ENCODE results near the gene EFCAB8.
A peak's percentile ranks its signal among the peaks of the same experiment; 100 is the strongest.
"Not testable (repeated sequence)": the region's sequence is repeated elsewhere in the genome, so short reads cannot be mapped to it uniquely, and the experiment has no call there.

The EFCAB8 gene

DNA sequence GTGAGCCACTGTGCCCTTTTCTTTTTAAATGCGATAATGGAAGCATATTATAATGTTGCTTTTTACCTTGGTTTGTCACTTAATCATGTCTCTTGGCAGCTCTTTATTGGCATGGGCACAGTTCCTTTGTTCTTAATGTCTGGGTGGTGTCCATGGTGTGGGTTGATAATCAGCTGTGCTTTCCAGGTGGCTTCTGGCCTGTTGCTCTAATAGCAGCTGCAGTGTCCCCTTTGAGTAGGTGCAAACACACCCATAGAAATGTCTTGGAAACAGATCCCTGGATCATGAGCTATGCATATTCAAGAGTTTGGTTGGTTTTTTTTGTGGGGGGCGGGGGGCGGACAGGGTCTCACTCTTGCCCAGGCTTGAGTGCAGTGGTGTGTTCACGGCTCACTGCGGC is 29.9 kb downstream of the EFCAB8 start:
- no peak for DNase-seq
- TF ChIP-seq GATA1 (IDR thresholded peaks at IDR 0.05; ENCODE audit: low read depth, low read length) (no peak), POLR2A (IDR thresholded peaks at IDR 0.05; ENCODE audit: low read length) (no peak)

DNA sequence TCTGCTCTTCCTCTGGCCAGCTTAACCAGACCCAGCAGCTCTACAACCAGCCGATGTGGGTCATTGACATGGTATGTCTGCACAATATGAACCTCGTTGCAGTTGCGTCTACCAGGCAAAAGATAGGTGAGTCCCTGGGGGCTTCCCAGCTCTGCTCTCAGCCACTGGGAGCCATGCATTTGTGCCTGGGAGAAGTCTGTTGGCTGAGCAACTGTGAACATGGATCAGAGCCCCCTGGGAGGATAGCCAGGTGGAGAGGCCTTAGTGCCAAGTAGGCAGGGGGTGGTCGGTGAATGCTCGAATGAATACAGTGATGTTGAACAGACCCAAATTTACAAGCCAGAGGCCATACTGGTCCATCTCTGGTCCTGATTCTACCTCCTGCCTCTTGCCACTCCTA is 30.6 kb downstream of the EFCAB8 start:
- no peak for DNase-seq
- TF ChIP-seq GATA1 (IDR thresholded peaks at IDR 0.05; ENCODE audit: low read depth, low read length) (no peak), POLR2A (IDR thresholded peaks at IDR 0.05; ENCODE audit: low read length) (no peak)

DNA sequence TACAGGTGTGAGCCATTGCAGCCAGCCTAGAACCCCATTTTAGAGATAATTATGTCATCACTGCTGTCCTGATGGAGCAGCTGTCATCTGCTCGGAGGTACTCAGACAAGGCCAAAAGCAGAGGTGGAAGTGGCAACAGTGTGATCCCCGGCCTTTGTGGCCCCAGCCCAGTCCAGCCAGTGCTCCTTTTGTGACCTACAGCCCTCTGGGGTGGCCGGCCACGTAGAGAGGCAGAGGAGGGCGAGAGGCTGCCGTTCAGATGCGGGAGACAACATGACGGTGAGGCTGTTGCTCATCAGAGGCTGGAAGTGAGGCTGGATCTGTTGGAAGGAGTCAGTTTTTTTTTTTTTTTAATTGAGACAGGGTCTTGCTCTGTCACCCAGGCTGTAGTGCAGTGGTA is 32.8 kb downstream of the EFCAB8 start:
- DNase-seq = no peak
- TF ChIP-seq POLR2A (IDR thresholded peaks at IDR 0.05; ENCODE audit: low read length) (no peak), GATA1 (IDR thresholded peaks at IDR 0.05; ENCODE audit: low read depth, low read length) (no peak)

DNA sequence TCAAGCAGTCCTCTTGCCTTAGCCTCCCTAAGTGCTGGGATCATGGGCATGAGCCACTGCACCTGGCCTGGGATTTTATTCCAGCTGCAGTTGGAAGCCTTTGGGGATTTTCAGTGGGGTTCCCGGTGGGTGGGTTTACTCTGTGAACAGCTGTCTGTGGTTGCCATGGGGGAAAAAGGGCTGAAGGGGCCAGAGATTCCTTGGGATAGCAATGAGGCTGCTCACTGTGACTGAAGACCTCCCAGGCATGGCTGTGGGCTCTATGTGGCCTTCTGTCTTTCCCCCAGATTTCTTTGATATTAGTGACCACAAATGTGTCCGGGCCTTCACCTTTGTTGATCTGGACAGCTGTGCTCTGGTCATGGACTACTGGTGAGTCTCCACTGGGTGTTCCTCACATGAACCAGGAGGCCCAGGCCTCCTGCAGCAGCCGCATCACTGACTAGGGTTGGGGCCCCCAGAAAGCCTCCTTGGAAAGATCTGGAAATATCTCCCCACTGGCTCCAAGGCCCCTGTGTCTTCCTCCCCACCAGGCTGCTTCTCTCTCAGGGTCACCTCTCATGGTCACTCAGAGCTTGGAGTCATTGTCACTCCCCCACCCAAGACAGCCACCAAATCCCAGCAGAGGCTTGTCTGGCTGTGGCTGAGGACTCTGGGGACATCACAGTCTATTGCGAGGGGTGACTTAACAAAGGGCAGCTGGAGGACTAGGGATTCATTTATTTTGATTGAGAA is 33.4 kb downstream of the EFCAB8 start:
- no peak for DNase-seq
- TF ChIP-seq POLR2A (IDR thresholded peaks at IDR 0.05; ENCODE audit: low read length) (no peak), GATA1 (IDR thresholded peaks at IDR 0.05; ENCODE audit: low read depth, low read length) (no peak)

DNA sequence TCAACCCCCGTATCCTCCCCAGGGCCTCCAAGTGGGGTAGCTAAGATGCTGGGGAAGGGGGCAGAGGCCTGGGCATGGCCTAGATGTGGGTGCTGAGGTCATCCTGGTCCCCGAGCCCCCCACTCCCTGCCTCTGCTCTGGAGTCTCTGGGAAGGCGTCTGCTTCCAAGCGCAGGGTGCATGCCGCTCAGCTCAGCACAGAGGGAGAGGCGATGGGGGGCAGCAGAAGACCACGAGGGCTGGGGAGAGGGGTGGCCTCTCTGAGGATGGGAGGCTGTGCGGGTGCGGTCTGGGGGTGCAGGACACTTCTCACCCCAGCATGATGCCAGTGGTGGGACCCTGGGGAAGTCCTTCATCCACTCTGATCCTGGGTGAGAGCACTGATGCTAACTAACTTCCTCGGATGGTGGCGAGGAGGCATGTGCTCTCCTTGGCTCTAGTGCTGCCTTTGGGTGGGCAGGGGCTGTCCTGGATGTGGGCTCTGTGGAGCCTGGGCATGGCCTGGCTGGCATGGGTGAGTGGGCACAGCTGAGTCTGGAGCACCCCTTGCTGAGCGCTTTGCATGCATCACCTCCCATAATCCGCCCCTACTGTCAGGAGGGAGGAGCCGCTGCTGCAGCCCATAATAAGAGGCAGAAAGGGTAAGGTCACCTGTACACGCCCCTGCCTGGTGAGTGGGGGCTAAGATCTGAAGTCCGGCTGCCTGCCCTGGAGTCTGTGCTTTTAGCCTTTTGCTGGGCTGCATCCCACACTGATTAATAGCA is 34.7 kb downstream of the EFCAB8 start:
- no peak for TF ChIP-seq GATA1 (IDR thresholded peaks at IDR 0.05; ENCODE audit: low read depth, low read length)
- TF ChIP-seq POLR2A (IDR thresholded peaks at IDR 0.05; ENCODE audit: low read length) = no peak
- DNase-seq = no peak

DNA sequence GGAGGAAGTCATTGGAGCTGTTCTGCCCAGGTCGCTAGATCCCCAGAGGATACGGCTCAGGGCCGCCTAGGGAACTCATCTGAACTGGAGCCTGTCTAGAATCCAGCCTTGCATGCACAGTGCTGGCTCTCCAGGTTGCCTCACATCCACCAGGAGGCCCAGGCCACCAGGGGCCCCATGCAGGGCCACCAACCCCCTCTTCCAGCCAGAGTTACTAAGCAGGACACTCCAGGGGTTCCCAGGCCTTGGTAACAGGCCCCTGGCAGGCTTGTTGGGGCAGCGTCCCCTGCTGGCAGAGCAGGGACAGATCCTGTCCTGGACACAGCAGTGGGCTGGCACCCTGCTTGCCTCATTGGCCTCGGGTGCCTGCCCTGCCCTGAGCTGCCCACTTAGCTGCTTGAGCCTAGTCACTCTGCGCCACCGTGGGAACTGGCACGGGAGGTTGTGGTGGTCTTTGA is 35.3 kb downstream of the EFCAB8 start:
- peak; percentile 37 to 45 for DNase-seq
- TF ChIP-seq GATA1 (IDR thresholded peaks at IDR 0.05; ENCODE audit: low read depth, low read length) (no peak), POLR2A (IDR thresholded peaks at IDR 0.05; ENCODE audit: low read length) (no peak)

DNA sequence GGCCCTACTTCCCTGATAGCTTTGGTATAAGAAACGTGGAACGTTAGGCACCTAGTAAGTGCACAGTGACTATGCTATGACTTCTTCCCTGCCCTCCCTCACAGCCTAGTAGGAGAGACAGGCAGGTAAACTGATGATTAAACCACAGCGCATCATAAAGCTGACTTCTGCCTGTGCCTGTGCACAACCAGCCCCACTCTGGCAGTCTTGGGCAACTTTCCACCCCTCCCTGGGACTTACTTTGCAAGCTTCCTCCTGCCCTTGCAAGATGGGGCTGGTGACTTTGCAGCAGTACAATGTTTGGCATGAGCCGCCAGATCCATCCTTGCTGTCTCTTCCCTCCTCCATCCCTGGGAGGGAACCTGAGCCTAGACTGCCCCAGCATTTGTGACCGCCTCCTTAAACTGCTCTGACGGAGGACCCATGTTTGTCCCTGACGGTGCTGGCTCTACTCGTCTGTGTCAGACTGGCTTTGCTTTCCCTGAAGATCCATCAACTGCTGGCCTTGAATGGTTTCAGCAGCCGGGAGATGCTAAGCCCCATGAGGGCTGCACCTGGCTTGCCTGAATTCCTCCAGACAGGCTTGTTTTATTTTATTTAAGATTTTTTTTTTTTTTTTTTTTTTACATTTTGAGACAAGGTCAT is 36.1 kb downstream of the EFCAB8 start:
- no peak for DNase-seq
- TF ChIP-seq GATA1 (IDR thresholded peaks at IDR 0.05; ENCODE audit: low read depth, low read length) = no peak
- no peak for TF ChIP-seq POLR2A (IDR thresholded peaks at IDR 0.05; ENCODE audit: low read length)

DNA sequence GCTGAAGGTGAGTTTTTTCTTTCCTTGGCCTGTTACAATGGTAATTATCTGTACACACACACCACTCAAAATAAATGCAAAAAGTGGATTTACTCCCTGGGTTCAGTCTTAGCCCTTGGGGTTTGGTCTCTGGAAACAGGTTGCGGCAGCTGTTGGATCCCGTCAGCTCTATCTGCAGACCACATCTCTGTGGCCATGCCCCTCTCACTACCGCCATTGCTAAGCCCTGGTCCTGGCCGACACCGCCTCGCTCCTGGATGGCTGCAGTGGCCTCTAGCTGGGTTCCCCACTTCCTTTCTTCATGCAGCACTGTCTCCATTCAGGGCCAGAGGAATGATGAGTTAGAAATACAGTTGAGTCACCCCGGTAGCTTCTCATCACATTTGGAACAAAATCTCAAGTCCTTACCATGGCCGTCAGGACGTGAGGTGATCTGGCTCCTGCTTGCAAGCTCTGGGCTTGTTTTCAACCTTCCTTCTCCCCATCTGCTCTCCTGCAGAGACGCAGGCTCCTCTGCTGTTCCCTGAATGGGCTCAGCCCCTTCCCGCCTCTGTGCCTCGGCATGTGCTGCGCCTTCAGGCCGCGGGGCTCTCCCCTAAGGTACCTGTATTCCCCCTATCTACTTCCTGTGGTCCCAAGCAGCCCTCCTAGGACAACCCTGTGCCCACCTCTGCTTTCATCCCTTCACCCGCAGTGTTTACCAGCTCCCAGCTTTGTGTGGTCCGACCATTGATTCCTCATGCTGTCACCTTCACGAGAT is 38.0 kb downstream of the EFCAB8 start:
- no peak for TF ChIP-seq GATA1 (IDR thresholded peaks at IDR 0.05; ENCODE audit: low read depth, low read length)
- TF ChIP-seq POLR2A (IDR thresholded peaks at IDR 0.05; ENCODE audit: low read length) = no peak
- DNase-seq = no peak

DNA sequence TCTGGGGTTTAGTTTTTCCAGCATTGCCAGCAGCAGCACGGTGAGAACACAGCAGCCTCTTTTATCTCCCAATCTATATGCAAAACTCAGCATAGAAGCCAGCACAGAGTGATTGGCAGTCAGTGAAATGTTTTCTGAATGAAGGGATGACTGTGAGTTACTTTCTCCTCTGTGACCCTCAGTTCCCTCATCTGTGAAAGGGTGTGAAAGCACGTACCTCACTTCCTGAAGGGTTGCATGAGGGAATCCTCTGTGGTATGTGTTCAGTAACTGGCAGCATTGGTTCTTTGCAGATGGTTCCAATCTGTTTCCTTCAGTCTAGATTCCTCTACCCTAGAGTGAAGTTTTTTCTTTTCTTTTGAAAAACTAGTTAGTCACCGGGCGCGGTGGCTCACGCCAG is 40.0 kb downstream of the EFCAB8 start:
- DNase-seq = no peak
- TF ChIP-seq GATA1 (IDR thresholded peaks at IDR 0.05; ENCODE audit: low read depth, low read length) (no peak), POLR2A (IDR thresholded peaks at IDR 0.05; ENCODE audit: low read length) (no peak)

DNA sequence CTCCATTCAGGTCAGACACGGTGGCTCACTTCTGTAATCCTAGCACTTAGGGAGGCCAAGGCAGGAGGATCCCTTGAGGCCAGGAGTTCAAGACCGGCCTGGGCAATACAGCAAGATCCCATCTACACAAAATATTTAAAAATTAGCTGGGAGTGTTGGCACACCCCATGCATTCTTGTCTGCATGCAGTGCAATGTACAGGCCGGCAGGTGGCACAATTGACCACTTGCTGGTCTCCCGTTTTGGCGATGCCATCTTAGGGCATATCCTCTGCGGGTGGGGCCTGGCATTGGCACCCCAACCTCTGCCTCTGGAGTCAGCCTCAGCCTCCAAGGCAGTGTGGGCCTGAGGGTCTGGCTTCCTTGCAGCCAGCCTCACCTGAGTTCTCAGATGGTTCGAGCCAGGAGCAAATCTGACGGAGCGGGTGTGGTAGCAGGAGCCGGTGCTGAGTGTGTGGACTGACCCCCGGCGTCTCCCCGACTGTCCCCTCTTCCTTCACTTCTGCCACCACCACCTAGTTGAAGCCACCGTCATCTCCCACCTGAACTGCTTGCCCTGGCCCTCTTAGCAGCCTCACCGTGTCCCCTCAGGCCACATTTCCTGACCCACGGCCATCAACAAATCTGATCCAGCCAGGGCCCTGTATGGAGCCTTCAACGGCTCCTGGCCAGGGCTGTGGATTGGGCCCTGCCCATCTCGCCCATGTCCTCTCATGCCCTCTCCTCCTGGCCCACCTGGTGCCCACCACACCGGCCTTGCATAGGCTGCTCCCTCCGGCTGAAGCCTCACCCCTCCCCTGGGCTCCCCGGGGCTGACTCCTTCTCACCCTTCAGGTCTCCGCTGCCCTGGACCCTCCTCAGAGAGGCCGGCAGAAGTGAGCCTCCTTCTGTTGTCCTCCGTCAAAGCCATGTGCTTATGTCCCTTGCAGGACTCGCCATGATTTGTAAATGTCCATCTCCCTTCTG is 44.0 kb downstream of the EFCAB8 start:
- TF ChIP-seq POLR2A (IDR thresholded peaks at IDR 0.05; ENCODE audit: low read length) = no peak
- TF ChIP-seq GATA1 (IDR thresholded peaks at IDR 0.05; ENCODE audit: low read depth, low read length) = no peak
- peak; percentile 44 to 61 for DNase-seq

DNA sequence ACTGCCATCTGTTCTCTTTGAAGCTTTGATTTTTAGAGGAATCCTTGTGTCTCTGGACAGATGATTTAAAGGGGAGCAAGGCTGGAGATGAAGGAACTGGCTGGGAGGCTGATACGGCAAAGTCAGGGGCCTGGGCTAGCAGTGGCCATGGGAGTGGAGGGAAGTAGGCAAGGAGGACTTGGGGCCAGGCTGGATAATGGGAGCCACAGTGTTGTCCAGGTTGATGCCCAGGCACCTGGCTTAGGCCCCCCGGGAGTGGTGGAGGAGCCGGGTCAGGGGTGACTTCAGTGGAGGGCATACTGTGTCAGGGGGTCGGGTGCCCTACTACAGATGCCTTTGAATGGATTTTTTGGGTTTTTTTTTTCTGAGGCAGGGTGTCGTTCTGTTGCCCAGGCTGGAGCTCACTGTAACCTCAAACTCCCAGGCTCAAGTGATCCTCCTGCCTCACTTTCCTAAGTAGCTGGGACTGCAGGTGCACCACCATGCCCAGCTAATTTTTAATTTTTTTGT is 45.0 kb downstream of the EFCAB8 start:
- DNase-seq = no peak
- no peak for TF ChIP-seq GATA1 (IDR thresholded peaks at IDR 0.05; ENCODE audit: low read depth, low read length)
- no peak for TF ChIP-seq POLR2A (IDR thresholded peaks at IDR 0.05; ENCODE audit: low read length)

DNA sequence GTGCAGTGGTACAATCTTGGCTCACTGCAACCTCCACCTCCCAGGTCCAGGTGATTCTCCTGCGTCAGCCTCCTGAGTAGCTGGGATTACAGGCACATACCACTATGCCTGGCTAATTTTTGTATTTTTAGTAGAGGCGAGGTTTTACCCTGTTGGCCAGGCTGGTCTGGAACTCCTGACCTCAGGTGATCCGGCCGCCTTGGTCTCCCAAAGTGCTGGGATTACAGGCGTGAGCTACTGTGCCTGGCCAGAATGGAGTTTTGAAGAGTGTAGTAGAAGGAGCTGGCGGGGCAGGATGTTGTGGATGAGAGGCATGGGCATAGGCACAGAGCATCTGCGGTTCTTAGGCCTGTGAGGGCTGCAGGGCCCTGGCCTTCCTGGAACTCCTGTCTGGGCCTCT is 46.0 kb downstream of the EFCAB8 start:
- not testable (repeated sequence) for DNase-seq

DNA sequence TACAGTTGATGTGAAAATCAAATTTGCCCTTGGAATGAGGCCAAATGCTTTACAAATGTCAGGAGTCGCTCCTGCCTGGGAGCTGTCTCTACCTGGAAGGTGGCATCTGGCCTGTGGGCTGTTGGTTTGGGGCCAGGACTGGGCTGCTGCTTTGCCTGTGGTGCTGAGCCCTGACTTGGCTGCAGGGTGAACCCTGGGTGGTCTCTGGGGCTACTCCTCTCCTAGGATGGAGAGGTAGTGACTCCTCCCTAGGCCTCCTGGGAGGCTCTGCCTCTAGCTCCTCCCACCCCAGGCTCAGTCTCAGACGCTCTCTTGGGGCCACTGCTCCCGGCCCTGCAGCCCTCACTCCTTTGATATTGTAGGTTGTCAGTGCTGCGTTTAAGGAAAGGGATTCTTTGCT is 47.5 kb downstream of the EFCAB8 start:
- TF ChIP-seq POLR2A (IDR thresholded peaks at IDR 0.05; ENCODE audit: low read length) (no peak), GATA1 (IDR thresholded peaks at IDR 0.05; ENCODE audit: low read depth, low read length) (no peak)
- no peak for DNase-seq

Data from erythroblast (primary cell).